Activated CD4-positive, alpha-beta T cell treated with anti-CD3 and anti-CD28 coated beads, Interleukin-2, amount 10 ng/mL, durations not matched to agents 24 days and 14 days (primary cell): ENCODE measurements around the gene PDE1A. TPM values are rescaled to one million over a fixed set of nuclear protein-coding genes. Genes with fewer than 3 reads are reported as not detected.

Experiments
- DNase-seq: peaks from one replicate; pipeline ENCODE4 v3.0.0; 2022
- H3K27ac Mint-ChIP-seq: one replicate; pipeline ENCODE4 v1.8.0; 2022; ENCODE audit warnings: mild to moderate bottlenecking, mixed read lengths
- H3K27me3 Mint-ChIP-seq: one replicate; pipeline ENCODE4 v1.8.0; 2022; ENCODE audit warnings: mixed read lengths
- H3K36me3 Mint-ChIP-seq: one replicate; pipeline ENCODE4 v1.8.0; 2022; ENCODE audit warnings: low read depth, mild to moderate bottlenecking, mixed read lengths
- H3K4me1 Mint-ChIP-seq: one replicate; pipeline ENCODE4 v1.8.0; 2021; ENCODE audit warnings: mixed read lengths
- H3K4me3 Mint-ChIP-seq: one replicate; pipeline ENCODE4 v1.8.0; 2022; ENCODE audit warnings: mild to moderate bottlenecking, moderate library complexity, mixed read lengths
- H3K9me3 Mint-ChIP-seq: one replicate; pipeline ENCODE4 v1.8.0; 2021; ENCODE audit warnings: mixed read lengths
- intact Hi-C: fragments of 100-400 bp; cut with micrococcal nuclease; formaldehyde crosslinking; loops from one replicate; pipeline ENCODE4 v1.15.1; 2023
- total RNA-seq: library from RNA; stranded (reverse); gene quantifications from 2 replicates; pipeline ENCODE4 v1.2.3, GENCODE V29; 2022

The PDE1A gene
- total RNA-seq, 1 donor from 2014 or later, result not detected

DNA sequence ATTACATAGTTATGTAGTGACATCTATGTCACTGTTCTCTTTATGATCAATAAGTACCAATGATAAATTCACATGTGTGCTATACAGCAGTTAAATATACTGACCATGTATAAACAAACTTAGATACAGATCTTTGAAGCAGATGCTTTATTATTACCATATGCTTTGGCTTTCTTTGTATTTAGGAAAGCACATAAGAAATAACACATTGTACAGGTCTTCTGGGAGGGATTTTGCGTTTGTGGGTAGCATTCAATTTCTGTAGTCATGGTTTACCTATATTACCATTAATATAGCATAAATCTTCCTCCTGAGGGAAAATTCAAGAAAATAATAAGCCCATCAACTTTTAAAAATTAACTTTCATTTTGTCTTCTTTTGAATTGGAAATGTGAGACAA is 1.6 kb upstream of the PDE1A start:
- no peaks in the 10 kb centered on the region for H3K36me3 Mint-ChIP-seq
- no peaks in the 10 kb centered on the region for H3K4me1 Mint-ChIP-seq
- H3K4me3 Mint-ChIP-seq, result no peak overlapping the region
- H3K9me3 Mint-ChIP-seq, result peaks cover 4% of the 10 kb centered on the region
- H3K27ac Mint-ChIP-seq, result no peak overlapping the region
- intact Hi-C loops, result no loop called here
- H3K27me3 Mint-ChIP-seq, result no peaks in the 10 kb centered on the region
- no peak for DNase-seq

DNA sequence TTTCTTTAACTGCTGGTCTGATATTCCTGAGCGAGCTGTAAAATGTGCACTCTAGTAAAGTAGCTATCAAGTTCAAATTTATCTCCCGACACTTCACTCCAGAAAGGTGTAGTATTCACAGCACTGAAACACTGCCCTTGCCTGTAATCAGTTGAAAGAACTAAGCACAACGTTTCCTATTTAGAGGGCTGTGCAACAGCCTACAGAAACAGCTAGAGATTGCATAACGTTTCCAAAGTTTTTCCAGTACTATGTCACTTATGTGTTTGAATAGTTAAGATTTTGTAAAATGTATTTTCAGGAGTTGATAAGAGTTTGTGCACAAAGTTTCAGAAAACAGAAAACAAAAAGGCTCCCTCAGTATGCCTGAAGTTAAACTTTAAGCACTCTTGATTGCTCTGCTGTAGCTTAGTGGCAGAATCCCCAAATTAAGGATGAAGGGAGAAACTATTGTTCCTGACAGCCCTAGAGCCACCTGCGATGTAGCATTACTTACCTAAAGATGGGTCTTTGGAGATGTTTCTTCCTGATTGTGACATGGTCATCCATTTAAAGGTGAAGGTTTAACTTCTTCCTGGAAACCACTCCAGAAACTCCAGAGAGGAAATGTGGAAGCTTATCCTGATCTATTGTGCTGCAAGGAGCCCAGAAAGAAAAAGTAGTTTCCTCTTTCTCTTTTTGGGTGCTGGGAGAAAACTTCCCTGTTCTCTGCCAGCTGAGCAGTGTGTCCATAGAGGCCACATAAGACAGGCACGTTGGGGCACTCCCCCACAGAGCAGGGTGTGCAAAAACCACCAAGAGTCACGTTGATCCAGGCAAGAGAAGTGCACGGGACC is 536 bp downstream of the PDE1A start:
- Mint-ChIP-seq H3K27ac (no peak overlapping the region), H3K36me3 (no peaks in the 10 kb centered on the region), H3K4me3 (no peak overlapping the region), H3K4me1 (no peaks in the 10 kb centered on the region), H3K27me3 (no peaks in the 10 kb centered on the region), H3K9me3 (peaks cover 4% of the 10 kb centered on the region)
- DNase-seq, result no peak
- intact Hi-C loops, result no loop called here

DNA sequence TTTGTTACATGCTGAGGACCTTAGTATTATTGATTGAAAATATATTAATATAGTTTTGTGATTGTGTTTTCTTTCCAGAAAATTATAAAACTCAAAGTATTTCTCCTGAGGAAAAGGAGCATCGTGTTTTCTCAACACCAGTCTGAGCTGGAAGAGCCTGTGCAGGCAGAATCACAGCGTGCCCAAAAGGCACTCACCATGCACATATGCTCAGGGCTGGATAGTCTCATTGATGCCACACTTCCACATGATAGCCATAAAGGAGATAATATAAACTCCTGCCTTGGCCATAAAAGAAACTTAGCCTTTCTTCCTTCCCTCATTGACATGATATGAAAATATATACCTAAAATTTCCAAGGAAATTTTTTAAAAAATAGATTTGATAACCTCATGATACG is 4.0 kb downstream of the PDE1A start:
- Mint-ChIP-seq H3K4me3 (no peak overlapping the region), H3K27ac (no peak overlapping the region)

DNA sequence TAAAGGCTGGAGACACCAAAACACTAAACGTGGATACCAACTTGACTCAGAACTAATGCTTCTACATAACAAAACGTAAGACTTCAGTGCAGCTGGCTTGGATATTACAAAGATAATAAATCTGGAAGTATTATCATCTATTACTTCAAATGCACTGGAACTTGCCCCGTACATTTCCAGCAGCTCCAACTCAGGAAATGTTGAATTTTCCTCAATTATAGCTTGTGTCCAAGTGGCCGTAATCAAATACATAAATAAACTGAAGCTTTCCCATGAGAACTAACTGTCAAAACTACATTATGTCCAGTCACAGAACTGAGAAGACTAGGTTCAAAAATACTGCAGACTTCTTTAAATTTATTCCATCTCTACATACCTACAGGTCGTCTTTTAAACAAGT is 6.2 kb downstream of the PDE1A start:
- Mint-ChIP-seq H3K4me1 (no peaks in the 10 kb centered on the region), H3K4me3 (no peak overlapping the region), H3K36me3 (no peaks in the 10 kb centered on the region), H3K27ac (no peak overlapping the region), H3K9me3 (no peaks in the 10 kb centered on the region), H3K27me3 (no peaks in the 10 kb centered on the region)
- no peak for DNase-seq
- intact Hi-C loops, result no loop called here

More for the DNA sequence above, 4.0 kb downstream of the PDE1A start:
- intact Hi-C loops, result no loop called here
- Mint-ChIP-seq H3K36me3 (no peaks in the 10 kb centered on the region), H3K9me3 (no peaks in the 10 kb centered on the region), H3K4me1 (no peaks in the 10 kb centered on the region), H3K27me3 (no peaks in the 10 kb centered on the region)
- DNase-seq, result no peak

DNA sequence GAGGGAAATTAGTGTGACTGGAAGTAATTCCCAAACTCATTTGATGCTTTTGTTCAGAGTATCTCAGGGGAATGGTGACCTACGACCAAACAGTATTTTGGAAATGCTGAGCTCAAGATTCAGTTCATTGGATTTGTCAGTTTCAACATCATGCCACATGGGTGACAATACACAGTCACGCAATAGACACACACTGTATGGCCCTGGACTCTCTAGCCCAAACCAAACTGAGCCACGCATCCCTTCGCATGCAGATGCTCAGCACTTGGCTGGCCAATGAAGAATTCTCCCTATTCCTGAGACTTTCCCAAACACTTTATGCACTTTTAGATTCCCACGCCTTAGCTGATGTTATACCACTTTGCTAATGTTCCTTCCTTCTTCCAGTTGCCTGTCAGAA is 10.0 kb downstream of the PDE1A start:
- no peaks in the 10 kb centered on the region for H3K36me3 Mint-ChIP-seq
- no peaks in the 10 kb centered on the region for H3K27me3 Mint-ChIP-seq

DNA sequence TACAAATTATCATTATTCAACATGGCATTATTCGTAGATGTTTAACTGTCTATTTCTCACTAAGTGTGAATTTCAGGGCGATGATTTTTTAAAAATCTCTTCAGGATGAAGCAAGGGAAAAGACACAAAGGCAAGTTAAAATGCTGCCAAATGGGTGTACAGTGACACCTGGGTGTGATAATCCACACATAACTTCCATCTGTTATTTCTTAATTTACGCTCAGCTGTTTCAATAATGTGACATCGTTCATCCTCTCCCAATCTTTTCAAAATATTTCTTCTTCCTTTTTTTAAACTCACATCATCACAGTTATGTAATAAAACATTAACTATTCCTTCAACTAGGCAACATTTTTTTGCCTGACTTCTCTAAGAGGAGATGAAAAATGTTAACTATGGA is 10.6 kb downstream of the PDE1A start:
- Mint-ChIP-seq H3K4me1 (no peaks in the 10 kb centered on the region), H3K36me3 (no peaks in the 10 kb centered on the region), H3K9me3 (no peaks in the 10 kb centered on the region), H3K27ac (no peak overlapping the region), H3K27me3 (no peaks in the 10 kb centered on the region), H3K4me3 (no peak overlapping the region)
- no peak for DNase-seq
- intact Hi-C loops, result no loop called here

More for the DNA sequence above, 10.0 kb downstream of the PDE1A start:
- no peak overlapping the region for H3K27ac Mint-ChIP-seq
- H3K4me1 Mint-ChIP-seq, result no peaks in the 10 kb centered on the region
- intact Hi-C loops, result no loop called here
- no peak overlapping the region for H3K4me3 Mint-ChIP-seq
- no peak for DNase-seq
- H3K9me3 Mint-ChIP-seq, result no peaks in the 10 kb centered on the region

DNA sequence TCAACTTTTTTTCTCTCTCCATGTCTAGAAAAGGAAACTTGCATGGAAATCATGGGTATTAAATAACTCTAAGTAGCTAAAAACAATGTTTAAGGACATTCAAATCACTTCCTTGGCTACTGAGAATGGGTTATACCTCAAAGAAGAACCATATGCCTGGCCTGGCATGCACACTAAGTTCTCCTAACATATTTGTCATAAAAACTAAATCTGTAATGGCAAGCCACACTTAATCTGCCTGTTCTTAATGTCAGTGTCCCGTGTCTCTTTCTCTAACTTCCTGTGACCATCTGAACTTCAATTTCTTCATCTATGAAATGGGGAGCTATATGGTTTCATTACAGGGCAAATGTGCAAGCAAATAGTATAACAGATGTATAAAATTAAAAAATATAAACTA is 11.1 kb downstream of the PDE1A start:
- Mint-ChIP-seq H3K9me3 (no peaks in the 10 kb centered on the region), H3K27ac (no peak overlapping the region), H3K27me3 (no peaks in the 10 kb centered on the region), H3K36me3 (no peaks in the 10 kb centered on the region), H3K4me3 (no peak overlapping the region), H3K4me1 (no peaks in the 10 kb centered on the region)
- DNase-seq, result no peak
- intact Hi-C loops, result no loop called here

DNA sequence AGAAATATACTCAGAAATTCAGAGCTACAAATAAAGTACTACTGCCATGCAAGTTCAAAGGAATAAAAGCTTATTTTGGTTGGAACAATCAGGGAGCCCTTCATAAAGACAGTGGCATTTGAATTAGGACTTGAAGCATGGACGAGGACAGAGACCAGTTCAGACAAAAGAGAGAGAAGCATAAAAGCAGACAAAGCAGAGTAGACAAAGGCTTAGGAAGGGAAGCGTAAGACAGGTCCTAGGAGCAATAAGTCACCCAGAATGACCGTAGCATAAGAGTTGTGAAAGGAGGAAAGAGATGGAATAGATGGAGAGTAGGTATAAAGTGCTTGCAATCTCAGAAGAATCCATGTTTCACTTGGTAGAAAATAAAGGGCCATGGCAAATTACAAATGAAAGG is 14.0 kb downstream of the PDE1A start:
- Mint-ChIP-seq H3K9me3 (no peaks in the 10 kb centered on the region), H3K27ac (no peak overlapping the region), H3K27me3 (no peaks in the 10 kb centered on the region), H3K36me3 (no peaks in the 10 kb centered on the region), H3K4me1 (no peaks in the 10 kb centered on the region), H3K4me3 (no peak overlapping the region)
- intact Hi-C loops, result no loop called here
- DNase-seq, result no peak

DNA sequence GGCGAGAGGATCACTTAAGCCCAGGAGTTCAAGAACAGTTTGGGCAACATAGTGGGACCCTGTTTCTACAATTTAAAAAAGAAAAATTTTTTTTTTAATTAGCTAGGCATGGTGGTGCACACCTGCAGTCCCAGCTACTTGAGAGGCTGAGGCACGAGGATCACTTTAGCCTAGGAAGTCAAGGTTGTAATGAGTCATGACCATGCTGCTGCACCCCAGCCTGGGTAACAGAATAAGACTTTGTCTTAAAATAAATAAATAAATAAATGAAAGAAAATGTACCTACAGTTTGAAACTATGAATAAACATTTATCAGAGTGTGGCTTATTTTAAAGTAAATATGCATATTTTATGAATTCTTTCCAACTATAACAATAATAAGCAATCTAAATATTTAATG is 16.7 kb downstream of the PDE1A start:
- intact Hi-C loops, result no loop called here
- H3K4me3 Mint-ChIP-seq, result no peak overlapping the region
- no peaks in the 10 kb centered on the region for H3K4me1 Mint-ChIP-seq
- no peak overlapping the region for H3K27ac Mint-ChIP-seq
- no peaks in the 10 kb centered on the region for H3K27me3 Mint-ChIP-seq
- no peak for DNase-seq
- no peaks in the 10 kb centered on the region for H3K9me3 Mint-ChIP-seq
- H3K36me3 Mint-ChIP-seq, result no peaks in the 10 kb centered on the region

DNA sequence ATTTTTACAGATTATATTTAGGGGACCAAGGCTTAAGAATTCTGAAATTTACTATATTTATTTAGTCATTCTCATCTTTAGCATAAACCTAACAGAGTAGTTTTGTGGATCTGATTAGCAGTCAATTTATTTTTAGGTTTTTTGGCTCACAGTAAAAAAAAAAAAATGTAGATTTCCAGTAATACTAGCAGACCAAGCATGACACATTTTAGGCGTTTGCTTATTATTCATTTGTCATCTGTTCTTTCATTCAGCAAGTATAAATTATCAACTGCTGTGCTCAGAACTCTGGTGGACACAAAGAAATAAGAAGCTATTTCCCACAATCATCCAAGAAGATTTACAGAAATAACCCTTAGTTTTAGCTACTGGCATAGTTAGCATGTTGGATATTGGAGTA is 20.6 kb downstream of the PDE1A start:
- H3K4me3 Mint-ChIP-seq, result no peak overlapping the region
- intact Hi-C loops, result no loop called here
- H3K4me1 Mint-ChIP-seq, result no peaks in the 10 kb centered on the region
- no peak for DNase-seq
- H3K27me3 Mint-ChIP-seq, result no peaks in the 10 kb centered on the region
- H3K27ac Mint-ChIP-seq, result no peak overlapping the region
- H3K9me3 Mint-ChIP-seq, result no peaks in the 10 kb centered on the region
- H3K36me3 Mint-ChIP-seq, result no peaks in the 10 kb centered on the region

DNA sequence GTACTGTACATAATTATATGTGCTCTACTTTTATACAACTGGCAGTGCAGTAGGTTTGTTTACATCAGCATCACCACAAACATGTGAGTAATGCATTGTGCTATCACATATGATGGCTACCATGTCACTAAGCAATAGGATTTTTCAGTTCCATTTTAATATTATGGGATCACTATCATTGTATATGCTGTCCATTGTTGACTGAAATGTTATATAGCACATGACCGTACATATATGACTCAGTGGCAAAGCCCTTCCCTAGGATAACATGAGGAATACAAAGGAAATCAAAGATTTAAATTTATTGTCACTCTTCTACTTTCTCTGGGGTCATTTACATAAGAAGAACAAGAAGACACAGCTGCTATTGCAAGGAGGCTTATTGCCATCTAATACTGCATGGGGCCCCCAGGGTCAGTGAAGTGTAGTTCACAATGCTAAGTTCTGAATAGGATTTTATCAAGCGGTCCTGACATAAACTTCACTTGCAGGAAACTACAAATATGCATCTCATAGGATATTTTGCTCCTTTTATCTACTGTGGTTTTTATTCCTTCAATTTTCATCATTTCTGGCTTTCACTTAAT is 21.8 kb downstream of the PDE1A start:
- Mint-ChIP-seq H3K36me3 (no peaks in the 10 kb centered on the region), H3K9me3 (no peaks in the 10 kb centered on the region), H3K27me3 (no peaks in the 10 kb centered on the region), H3K27ac (no peak overlapping the region), H3K4me3 (no peak overlapping the region), H3K4me1 (no peaks in the 10 kb centered on the region)
- DNase-seq, result no peak
- intact Hi-C loops, result no loop called here

DNA sequence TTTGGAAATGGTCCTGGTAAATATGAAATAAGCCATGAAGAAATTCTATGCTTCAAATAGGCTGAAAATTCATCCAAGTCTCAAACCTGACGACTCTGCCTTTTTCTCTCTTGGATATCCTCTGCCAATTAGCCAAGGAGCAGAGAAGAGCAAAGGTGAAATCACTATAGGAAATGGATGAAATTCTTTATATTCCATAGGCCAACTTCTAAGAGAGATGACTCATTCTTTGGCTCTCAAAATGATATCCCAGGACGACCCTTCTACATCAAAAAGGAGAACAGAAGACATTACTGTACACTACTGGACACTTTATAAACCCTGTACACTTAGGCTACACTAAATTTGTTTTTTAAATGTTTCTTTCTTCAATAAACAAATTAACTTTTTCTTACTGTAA is 22.7 kb downstream of the PDE1A start:
- Mint-ChIP-seq H3K27ac (no peak overlapping the region), H3K4me1 (no peaks in the 10 kb centered on the region), H3K9me3 (no peaks in the 10 kb centered on the region), H3K4me3 (no peak overlapping the region), H3K27me3 (no peaks in the 10 kb centered on the region), H3K36me3 (no peaks in the 10 kb centered on the region)
- DNase-seq, result no peak
- intact Hi-C loops, result no loop called here

DNA sequence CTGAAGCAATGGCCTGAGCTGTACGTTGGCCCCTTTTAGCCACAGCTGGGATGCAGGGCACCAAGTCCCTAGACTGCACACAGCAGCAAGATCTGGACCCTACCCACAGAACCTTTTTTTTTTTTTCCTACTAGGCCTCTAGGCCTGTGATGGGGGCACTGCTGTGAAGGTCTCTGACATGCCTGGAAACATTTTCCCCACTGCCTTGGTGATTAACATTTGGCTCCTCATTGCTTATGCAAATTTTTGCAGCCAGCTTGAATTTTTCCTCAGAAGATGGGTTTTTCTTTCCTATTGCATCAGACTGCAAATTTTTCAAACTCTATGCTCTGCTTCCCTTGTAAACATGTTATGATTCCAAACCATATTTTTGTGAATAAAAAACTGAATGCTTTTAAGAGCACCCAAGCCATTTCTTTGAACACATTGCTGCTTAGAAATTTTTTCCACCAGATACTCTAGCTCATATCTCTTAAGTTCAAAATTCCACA is 33.5 kb downstream of the PDE1A start:
- Mint-ChIP-seq H3K4me1 (no peaks in the 10 kb centered on the region), H3K36me3 (no peaks in the 10 kb centered on the region), H3K27me3 (no peaks in the 10 kb centered on the region), H3K27ac (no peak overlapping the region), H3K4me3 (no peak overlapping the region), H3K9me3 (no peaks in the 10 kb centered on the region)
- intact Hi-C loops, result no loop called here
- no peak for DNase-seq

DNA sequence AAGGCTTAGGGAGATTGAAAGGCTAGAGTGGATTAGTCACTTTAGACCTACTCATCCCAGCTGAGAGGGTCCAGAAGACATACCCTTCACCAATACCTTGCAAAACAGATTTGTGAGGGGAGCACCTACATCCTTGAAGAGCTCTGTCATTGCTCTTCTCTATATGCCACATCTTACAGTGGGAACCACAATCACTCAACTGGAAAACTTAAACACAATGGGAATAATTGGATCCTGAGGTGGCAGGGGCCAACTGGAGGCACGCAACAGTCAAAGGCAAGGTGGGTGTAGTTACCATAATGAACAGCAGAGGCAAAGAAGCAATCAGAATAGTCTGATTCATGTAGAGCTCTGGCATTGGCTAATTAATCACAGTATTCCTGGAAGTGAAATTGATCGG is 35.4 kb downstream of the PDE1A start:
- Mint-ChIP-seq H3K9me3 (no peaks in the 10 kb centered on the region), H3K4me1 (no peaks in the 10 kb centered on the region), H3K27ac (no peak overlapping the region), H3K36me3 (no peaks in the 10 kb centered on the region), H3K27me3 (no peaks in the 10 kb centered on the region), H3K4me3 (no peak overlapping the region)
- DNase-seq, result no peak
- intact Hi-C loops, result no loop called here
